Neural cell (in vitro differentiated cells): Measurements from ENCODE around the gene SYT13.

Source experiments
- CTCF ChIP-seq: fragments of 450-650 bp; IDR thresholded peaks from 2 replicates; pipeline ENCODE4 v1.5.1; 2014; ENCODE audit warnings: antibody characterized with exemption, mild to moderate bottlenecking, moderate library complexity; ENCODE audit not compliant: poor library complexity, severe bottlenecking
- EP300 ChIP-seq: fragments of 450-650 bp; conservative IDR thresholded peaks from 2 replicates; pipeline ENCODE4 v1.6.1; 2014; ENCODE audit warnings: antibody characterized with exemption, mild to moderate bottlenecking, moderate library complexity; ENCODE audit not compliant: poor library complexity, severe bottlenecking
- EZH2 ChIP-seq: fragments of 200-600, 300-800 bp; shearing (Covaris generic), sonication (generic); IDR thresholded peaks from 2 replicates; pipeline ENCODE4 v1.6.1; 2014; ENCODE audit warnings: antibody characterized with exemption, low read length, borderline replicate concordance, mild to moderate bottlenecking; ENCODE audit not compliant: insufficient read depth, poor library complexity, severe bottlenecking
- MXI1 ChIP-seq: fragments of 450-650 bp; conservative IDR thresholded peaks from 2 replicates; pipeline ENCODE4 v1.6.1; 2014; ENCODE audit warnings: antibody characterized with exemption, mild to moderate bottlenecking; ENCODE audit not compliant: poor library complexity, severe bottlenecking
- POLR2AphosphoS5 ChIP-seq: IDR thresholded peaks from 2 replicates; pipeline ENCODE4 v1.6.1; 2012
- RAD21 ChIP-seq: fragments of 450-650 bp; conservative IDR thresholded peaks from 2 replicates; pipeline ENCODE4 v1.6.1; 2014; ENCODE audit warnings: antibody characterized with exemption, mild to moderate bottlenecking, moderate library complexity
- REST ChIP-seq: IDR thresholded peaks from 2 replicates; pipeline ENCODE4 v1.6.1; 2012; ENCODE audit warnings: borderline replicate concordance
- SMC3 ChIP-seq: fragments of 450-650 bp; conservative IDR thresholded peaks from 2 replicates; pipeline ENCODE4 v1.6.1; 2014; ENCODE audit warnings: antibody characterized with exemption, mild to moderate bottlenecking, moderate library complexity; ENCODE audit not compliant: poor library complexity
- TAF1 ChIP-seq: IDR thresholded peaks from 2 replicates; pipeline ENCODE4 v1.6.1; 2012; ENCODE audit warnings: low read depth

- no peak for TF ChIP-seq CTCF
- TF ChIP-seq SMC3, result no peak
- TF ChIP-seq EZH2, result no peak
- TF ChIP-seq POLR2AphosphoS5, result no peak
- no peak for TF ChIP-seq EP300
- no peak for TF ChIP-seq RAD21
- no peak for TF ChIP-seq MXI1
- TF ChIP-seq TAF1, result no peak
- TF ChIP-seq REST, result no peak
Measured at GRCh38 chr11:45245218-45246045, 40.7 kb downstream of the SYT13 start.
